A549 (cell line): Measurements from ENCODE around the gene GRIK5.

Experiments
- CTCF ChIP-seq: fragments of >200 bp; sonication (Bioruptor Twin); formaldehyde crosslinking; IDR thresholded peaks from 3 replicates; pipeline ENCODE4 v1.5.1; 2016
- JUN ChIP-seq, 2 experiments: fragments of >200 bp; sonication (Bioruptor Twin); formaldehyde crosslinking; IDR thresholded peaks; 2 replicates in 1 of 2; 3 replicates in 1 of 2; pipeline ENCODE4 v1.6.1; 2016 to 2017
- KDM5A ChIP-seq: fragments of 200-600 bp; sonication (generic); IDR thresholded peaks from 2 replicates; pipeline ENCODE4 v1.6.1; 2016; ENCODE audit warnings: antibody characterized with exemption, mild to moderate bottlenecking
- MYC ChIP-seq: IDR thresholded peaks from 2 replicates; pipeline ENCODE4 v1.6.1; 2012; ENCODE audit warnings: mild to moderate bottlenecking, inconsistent platforms, low read length, improper control_type of control experiment, borderline replicate concordance
- REST ChIP-seq: fragments of 200-600 bp; sonication (generic); IDR thresholded peaks from 2 replicates; pipeline ENCODE4 v1.6.1; 2016; ENCODE audit warnings: antibody characterized with exemption, mild to moderate bottlenecking, moderate library complexity
- RFX5 ChIP-seq: fragments of 450-650 bp; IDR thresholded peaks from 2 replicates; pipeline ENCODE4 v1.7.1; 2014; ENCODE audit warnings: antibody characterized with exemption, mild to moderate bottlenecking, moderate library complexity

GRCh38 chr19:42042455-42043170 lies 27.4 kb downstream of the GRIK5 start:
- no peak for TF ChIP-seq KDM5A
- no peak for TF ChIP-seq MYC
- no peak for TF ChIP-seq REST
- TF ChIP-seq JUN (IDR thresholded peaks at IDR 0.05): no peak
- no peak for TF ChIP-seq RFX5
- no peak for TF ChIP-seq CTCF
